Mesodermal cell (in vitro differentiated cells): ENCODE measurements around the gene ATAD5.
"Not testable (repeated sequence)": the region's sequence is repeated elsewhere in the genome, so short reads cannot be mapped to it uniquely, and the experiment has no call there.

ENCODE experiments used
- H3K27ac ChIP-seq: 2 replicates; pipeline ENCODE4 v1.7.0; 2013; ENCODE audit warnings: mild to moderate bottlenecking, low read depth, low read length, moderate library complexity; ENCODE audit not compliant: severe bottlenecking
- H3K36me3 ChIP-seq: 2 replicates; pipeline ENCODE4 v1.7.1; 2013; ENCODE audit warnings: mild to moderate bottlenecking, low read length, moderate library complexity; ENCODE audit not compliant: control insufficient read depth, insufficient read depth
- H3K4me1 ChIP-seq: one replicate; pipeline ENCODE4 v1.7.1; 2013; ENCODE audit warnings: mild to moderate bottlenecking, low read length; ENCODE audit not compliant: insufficient read depth, control insufficient read depth, poor library complexity, severe bottlenecking
- H3K4me3 ChIP-seq: 2 replicates; pipeline ENCODE4 v1.7.0; 2013; ENCODE audit warnings: low read length, control low read depth, mild to moderate bottlenecking; ENCODE audit not compliant: insufficient read depth, poor library complexity, severe bottlenecking; ENCODE audit errors: extremely low read depth
- H3K9me3 ChIP-seq: 2 replicates; pipeline ENCODE4 v1.7.1; 2013; ENCODE audit warnings: mild to moderate bottlenecking, low read length, moderate library complexity; ENCODE audit not compliant: control insufficient read depth
- WGBS, 2 experiments: methylation state at CpG; one replicate each; pipeline ENCODE4 v1.1.5; 2013; ENCODE audit warnings: missing lambda C conversion rate in 2 of 2; ENCODE audit not compliant: insufficient coverage in 2 of 2; 5-methylcytosine and 5-hydroxymethylcytosine counted together

Gene ATAD5

DNA sequence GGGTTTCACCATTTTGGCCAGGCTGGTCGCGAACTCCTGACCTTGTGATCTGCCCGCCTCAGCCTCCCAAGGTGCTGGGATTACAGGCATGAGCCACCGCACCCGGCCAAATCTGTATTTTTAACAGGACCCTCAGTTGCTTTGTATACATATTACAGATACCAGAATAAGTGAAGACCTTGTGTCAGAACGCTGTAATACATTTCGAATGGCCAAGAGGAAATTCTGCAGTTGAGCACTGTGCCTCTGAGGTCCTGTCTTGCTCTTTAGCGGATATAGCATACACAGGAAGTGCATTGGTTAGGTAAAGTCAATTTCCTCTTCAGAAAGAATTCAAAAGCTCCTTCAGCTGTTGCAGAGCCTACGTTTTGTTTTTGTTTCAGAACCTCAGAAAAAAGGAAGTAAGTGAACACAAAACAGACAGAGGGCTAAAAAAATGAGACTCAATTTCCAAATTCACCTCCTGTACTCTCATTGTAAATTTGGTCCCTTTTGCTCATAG, 22.9 kb upstream of the ATAD5 start:
- peaks cover 26% of the 10 kb centered on the region for H3K36me3 ChIP-seq
- H3K9me3 ChIP-seq = no peaks in the 10 kb centered on the region
- H3K4me3 ChIP-seq = no peak overlapping the region
- WGBS, 2 experiments = 94% methylated on average over 7 to 9 of the region's 9 CpGs
- H3K4me1 ChIP-seq = peaks cover 9% of the 10 kb centered on the region
- H3K27ac ChIP-seq = peak overlapping the region; percentile 49

GRCh38 chr17:30809867-30810266, 21.9 kb upstream of the ATAD5 start:
- Histone ChIP-seq H3K36me3 (peaks cover 17% of the 10 kb centered on the region), H3K27ac (no peak overlapping the region), H3K4me3 (no peak overlapping the region), H3K9me3 (no peaks in the 10 kb centered on the region), H3K4me1 (peaks cover 9% of the 10 kb centered on the region)
- 95 to 100% methylated on average over 2 of the region's 6 CpGs for WGBS, 2 experiments

DNA sequence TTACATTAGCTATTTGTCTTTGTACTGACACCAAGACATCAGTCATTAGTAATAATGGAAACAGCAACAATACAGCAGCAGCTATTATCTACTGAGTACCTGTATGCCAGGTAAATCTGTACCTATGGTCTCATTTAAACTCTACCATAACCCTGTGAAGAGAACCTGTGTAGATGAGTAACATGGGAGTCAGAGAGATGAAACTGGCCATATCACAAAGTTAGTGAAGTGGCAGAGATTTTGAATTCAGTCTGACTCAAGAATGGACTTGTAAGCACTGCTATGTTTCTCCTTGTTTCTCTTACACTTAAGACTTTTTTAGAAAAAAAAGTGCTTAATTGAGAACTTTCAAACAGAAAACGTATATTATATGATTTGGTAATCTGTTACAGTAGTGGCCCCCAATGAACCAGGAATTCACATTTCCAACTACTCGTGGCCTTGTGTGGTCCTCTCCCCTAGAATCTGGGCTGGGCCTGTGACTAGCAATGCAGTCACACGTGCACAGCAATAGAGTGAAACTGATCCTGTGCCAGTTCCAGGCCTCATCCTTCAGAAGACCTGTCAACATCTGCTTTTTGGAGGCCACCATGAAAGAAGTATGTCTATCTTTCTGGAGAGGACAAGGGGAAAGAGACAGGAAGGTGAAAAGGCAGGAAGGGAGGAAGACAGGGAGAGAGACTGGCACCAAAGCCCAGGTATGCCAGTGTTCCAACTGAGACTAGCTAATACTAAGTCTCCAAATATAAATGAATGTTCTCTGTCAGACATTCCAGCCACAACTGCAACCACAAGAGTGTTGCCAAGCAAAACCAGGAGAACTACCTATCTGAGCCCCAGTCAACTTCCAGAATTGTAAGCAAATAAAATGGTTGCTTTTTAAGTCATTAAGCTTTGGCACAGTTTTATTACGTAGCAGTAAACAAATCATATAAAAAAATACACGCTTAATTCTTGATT, 19.3 kb upstream of the ATAD5 start:
- Histone ChIP-seq H3K4me3 (no peak overlapping the region), H3K4me1 (peaks cover 9% of the 10 kb centered on the region), H3K9me3 (no peaks in the 10 kb centered on the region), H3K36me3 (peaks cover 11% of the 10 kb centered on the region), H3K27ac (no peak overlapping the region)
- 100% methylated on average over 1 of the region's 5 CpGs for WGBS, 2 experiments

GRCh38 chr17:30814236-30814635, 17.5 kb upstream of the ATAD5 start:
- not testable (repeated sequence) for H3K4me1 ChIP-seq, H3K9me3 ChIP-seq, H3K27ac ChIP-seq, H3K4me3 ChIP-seq
- H3K36me3 ChIP-seq = peaks cover 16% of the 10 kb centered on the region
- WGBS, 2 experiments = 91 to 95% methylated on average over 8 of the region's 12 CpGs

GRCh38 chr17:30814860-30815259, 16.9 kb upstream of the ATAD5 start:
- H3K36me3 ChIP-seq = peaks cover 16% of the 10 kb centered on the region
- H3K4me1 ChIP-seq, H3K27ac ChIP-seq, H3K9me3 ChIP-seq, H3K4me3 ChIP-seq: not testable (repeated sequence)
- 91 to 97% methylated on average over 5 to 6 of the region's 9 CpGs for WGBS, 2 experiments

DNA sequence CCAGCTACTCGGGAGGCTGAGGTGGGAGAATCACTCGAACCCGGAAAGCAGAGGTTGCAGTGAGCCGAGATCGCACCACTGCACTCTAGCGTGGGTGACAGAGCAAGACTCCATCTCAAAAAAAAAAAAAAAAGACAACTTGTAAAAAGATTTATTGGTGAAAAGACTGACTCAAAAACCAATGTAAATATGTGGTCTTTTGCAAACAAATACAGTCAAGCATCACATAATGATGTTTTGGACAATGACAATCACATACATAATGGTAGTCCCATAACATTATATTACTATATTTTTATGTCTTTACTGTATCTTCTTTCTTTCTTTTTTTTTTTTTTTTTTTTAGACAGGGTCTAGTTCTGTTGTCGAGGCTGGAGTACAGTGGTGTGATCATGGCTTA, 15.6 kb upstream of the ATAD5 start:
- H3K4me3 ChIP-seq = no peak overlapping the region
- no peak overlapping the region for H3K27ac ChIP-seq
- WGBS, 2 experiments = 87 to 97% methylated on average over 3 to 5 of the region's 7 CpGs
- H3K9me3 ChIP-seq = no peaks in the 10 kb centered on the region
- H3K4me1 ChIP-seq = peaks cover 7% of the 10 kb centered on the region
- peaks cover 17% of the 10 kb centered on the region for H3K36me3 ChIP-seq

DNA sequence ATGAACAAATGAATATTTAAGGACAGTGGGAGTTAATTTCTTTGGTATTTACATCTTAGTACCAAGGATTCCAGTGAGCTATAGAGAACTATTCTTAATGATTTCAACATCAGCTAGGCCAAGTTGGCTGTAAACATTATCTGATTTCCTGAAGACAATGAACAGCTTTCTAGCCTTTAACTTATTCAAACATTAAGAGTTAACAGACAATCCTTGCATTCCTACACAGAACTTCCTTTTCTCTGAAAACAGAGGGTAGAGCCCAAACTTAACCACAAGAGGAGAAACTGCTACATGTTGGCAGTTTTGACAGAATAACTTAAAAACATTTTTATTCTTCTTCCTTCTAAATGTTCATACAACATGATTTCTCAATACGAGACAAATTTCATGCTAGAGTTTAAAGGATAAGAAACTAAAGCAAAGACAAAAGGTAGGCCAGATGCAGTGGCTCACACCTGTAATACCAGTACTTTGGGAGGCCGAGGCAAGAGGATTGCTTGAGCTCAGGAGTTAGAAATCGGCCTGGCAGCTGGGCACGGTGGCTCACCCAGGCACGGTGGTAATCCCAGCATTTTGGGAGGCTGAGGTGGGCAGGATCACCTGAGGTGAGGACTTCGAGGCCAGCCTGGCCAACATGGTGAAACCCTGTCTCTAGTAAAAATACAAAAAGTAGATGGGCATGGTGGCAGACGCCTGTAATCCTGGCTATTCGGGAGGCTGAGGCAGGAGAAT, 11.6 kb upstream of the ATAD5 start:
- WGBS, 2 experiments = 95 to 97% methylated on average over 8 of the region's 8 CpGs
- H3K27ac ChIP-seq = no peak overlapping the region
- H3K36me3 ChIP-seq = peaks cover 17% of the 10 kb centered on the region
- H3K4me3 ChIP-seq = no peak overlapping the region
- peaks cover 7% of the 10 kb centered on the region for H3K4me1 ChIP-seq
- H3K9me3 ChIP-seq = no peaks in the 10 kb centered on the region

GRCh38 chr17:30821871-30822723, 9.7 kb upstream of the ATAD5 start:
- Histone ChIP-seq H3K9me3 (no peaks in the 10 kb centered on the region), H3K36me3 (peaks cover 17% of the 10 kb centered on the region), H3K4me3 (no peak overlapping the region), H3K4me1 (peaks cover 7% of the 10 kb centered on the region), H3K27ac (no peak overlapping the region)
- WGBS, 2 experiments = 93 to 100% methylated on average over 3 of the region's 9 CpGs

DNA sequence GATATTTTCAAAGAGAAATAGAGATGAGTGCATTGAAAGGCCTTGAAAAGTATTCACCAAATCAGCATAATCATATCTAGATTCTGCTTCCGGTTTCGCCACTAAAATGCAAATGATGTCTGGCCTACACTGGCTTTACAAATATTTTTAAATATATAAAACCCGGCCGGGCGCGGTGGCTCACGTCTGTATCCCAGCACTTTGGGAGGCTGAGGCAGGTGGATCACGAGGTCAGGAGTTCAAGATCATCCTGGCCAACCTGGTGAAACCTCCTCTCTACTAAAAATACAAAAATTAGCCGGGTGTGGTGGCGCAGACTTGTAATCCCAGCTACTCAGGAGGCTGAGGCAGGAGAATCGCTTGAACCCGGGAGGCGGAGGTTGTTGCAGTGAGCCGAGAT, 8.8 kb upstream of the ATAD5 start:
- 83 to 99% methylated on average over 2 to 10 of the region's 14 CpGs for WGBS, 2 experiments
- H3K4me1 ChIP-seq, H3K9me3 ChIP-seq, H3K27ac ChIP-seq: not testable (repeated sequence)
- H3K4me3 ChIP-seq = peak overlapping the region; percentile 91
- H3K36me3 ChIP-seq = peaks cover 17% of the 10 kb centered on the region

DNA sequence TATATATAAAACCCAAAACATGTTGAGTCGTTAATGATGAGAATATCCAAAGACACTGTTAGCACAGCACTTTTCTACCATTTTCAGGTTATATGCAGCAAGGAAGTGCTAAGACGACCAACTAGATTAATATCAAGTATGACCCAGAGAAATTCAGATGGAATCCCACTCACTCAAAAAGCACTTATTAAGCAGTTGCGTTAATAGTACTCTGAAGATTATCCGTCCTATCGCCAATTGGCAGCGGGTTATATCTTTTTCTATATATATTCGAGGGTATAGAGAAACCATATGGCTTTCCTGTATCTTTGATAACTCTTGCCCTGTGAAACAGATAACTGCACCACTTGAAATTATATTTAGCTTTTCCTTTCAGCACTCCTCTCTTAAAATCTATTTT, 8.3 kb upstream of the ATAD5 start:
- H3K4me1 ChIP-seq = peaks cover 7% of the 10 kb centered on the region
- H3K9me3 ChIP-seq = no peaks in the 10 kb centered on the region
- peak overlapping the region; percentile 91 for H3K4me3 ChIP-seq
- peaks cover 17% of the 10 kb centered on the region for H3K36me3 ChIP-seq
- WGBS, 2 experiments = 50 to 83% methylated on average over 1 to 2 of the region's 7 CpGs
- no peak overlapping the region for H3K27ac ChIP-seq
